Nephron progenitor cell (in vitro differentiated cells): Measurements from ENCODE around the gene ZNF837.

Experiments used
- DNase-seq: peaks from one replicate; pipeline ENCODE4 v3.0.0; 2021
- H3K27ac Mint-ChIP-seq: 2 replicates; pipeline ENCODE4 v1.8.0; 2021; ENCODE audit warnings: mild to moderate bottlenecking, moderate library complexity, mixed read lengths
- H3K27me3 Mint-ChIP-seq: 2 replicates; pipeline ENCODE4 v1.8.0; 2021; ENCODE audit warnings: mild to moderate bottlenecking, low read depth, mixed read lengths; ENCODE audit not compliant: poor library complexity
- H3K36me3 Mint-ChIP-seq: 2 replicates; pipeline ENCODE4 v1.8.0; 2021; ENCODE audit warnings: low read depth, mixed read lengths
- H3K4me1 Mint-ChIP-seq: 2 replicates; pipeline ENCODE4 v1.8.0; 2021; ENCODE audit warnings: mixed read lengths
- H3K4me3 Mint-ChIP-seq: 2 replicates; pipeline ENCODE4 v1.8.0; 2021; ENCODE audit warnings: mild to moderate bottlenecking, moderate library complexity, mixed read lengths
- H3K9me3 Mint-ChIP-seq: 2 replicates; pipeline ENCODE4 v1.8.0; 2021; ENCODE audit warnings: mild to moderate bottlenecking, moderate library complexity, mixed read lengths
- CTCF ChIP-seq: fragments of 200-600 bp; sonication (generic); IDR thresholded peaks from 2 replicates; pipeline ENCODE4 v1.5.0; 2021; ENCODE audit warnings: antibody characterized with exemption

ZNF837 gene

GRCh38 chr19:58361900-58362271 lies 18.9 kb downstream of the ZNF837 start:
- peaks cover 26% of the 10 kb centered on the region for H3K4me1 Mint-ChIP-seq
- H3K4me3 Mint-ChIP-seq, result peak overlapping the region; percentile 97
- peak overlapping the region; percentile 99 for H3K27ac Mint-ChIP-seq
- no peaks in the 10 kb centered on the region for H3K36me3 Mint-ChIP-seq
- TF ChIP-seq CTCF, result no peak
- DNase-seq, result no peak
- peaks cover 4% of the 10 kb centered on the region for H3K27me3 Mint-ChIP-seq
- H3K9me3 Mint-ChIP-seq, result no peaks in the 10 kb centered on the region

GRCh38 chr19:58357481-58358145 lies 23.2 kb downstream of the ZNF837 start:
- peaks cover 30% of the 10 kb centered on the region for H3K4me1 Mint-ChIP-seq
- no peak overlapping the region for H3K4me3 Mint-ChIP-seq
- DNase-seq, result no peak
- H3K27me3 Mint-ChIP-seq, result peaks cover 4% of the 10 kb centered on the region
- no peak for TF ChIP-seq CTCF
- no peaks in the 10 kb centered on the region for H3K9me3 Mint-ChIP-seq
- peak overlapping the region; percentile 69 for H3K27ac Mint-ChIP-seq
- H3K36me3 Mint-ChIP-seq, result peaks cover 7% of the 10 kb centered on the region

GRCh38 chr19:58356766-58357480 lies 23.9 kb downstream of the ZNF837 start:
- H3K4me1 Mint-ChIP-seq, result peaks cover 34% of the 10 kb centered on the region
- H3K27ac Mint-ChIP-seq, result no peak overlapping the region
- peaks cover 11% of the 10 kb centered on the region for H3K36me3 Mint-ChIP-seq
- no peaks in the 10 kb centered on the region for H3K9me3 Mint-ChIP-seq
- H3K27me3 Mint-ChIP-seq, result peaks cover 4% of the 10 kb centered on the region
- no peak overlapping the region for H3K4me3 Mint-ChIP-seq
- TF ChIP-seq CTCF, result no peak
- DNase-seq, result no peak

GRCh38 chr19:58355908-58356765 lies 24.7 kb downstream of the ZNF837 start:
- DNase-seq, result no peak
- Mint-ChIP-seq H3K27me3 (peaks cover 4% of the 10 kb centered on the region), H3K4me3 (no peak overlapping the region), H3K36me3 (peaks cover 11% of the 10 kb centered on the region), H3K9me3 (no peaks in the 10 kb centered on the region), H3K4me1 (peaks cover 27% of the 10 kb centered on the region), H3K27ac (no peak overlapping the region)
- no peak for TF ChIP-seq CTCF

- no peak for DNase-seq
- no peak overlapping the region for H3K27ac Mint-ChIP-seq
- peaks cover 11% of the 10 kb centered on the region for H3K36me3 Mint-ChIP-seq
- no peak overlapping the region for H3K4me3 Mint-ChIP-seq
- TF ChIP-seq CTCF, result no peak
- H3K27me3 Mint-ChIP-seq, result peaks cover 4% of the 10 kb centered on the region
- H3K9me3 Mint-ChIP-seq, result no peaks in the 10 kb centered on the region
- H3K4me1 Mint-ChIP-seq, result peaks cover 24% of the 10 kb centered on the region
These were observed 25.5 kb downstream of the ZNF837 start for GRCh38 chr19:58355215-58355796.
